Measurements from ENCODE around the gene PRPF40B. TPM values are rescaled to one million over a fixed set of nuclear protein-coding genes. Genes with fewer than 3 reads are reported as not detected.

PRPF40B gene
- total and polyA plus RNA-seq, 2 of the 13 experiments (the other 11 are each of a cell fraction or from before 2014, with no cell fraction given) = 5.0 to 7.8 TPM

DNA sequence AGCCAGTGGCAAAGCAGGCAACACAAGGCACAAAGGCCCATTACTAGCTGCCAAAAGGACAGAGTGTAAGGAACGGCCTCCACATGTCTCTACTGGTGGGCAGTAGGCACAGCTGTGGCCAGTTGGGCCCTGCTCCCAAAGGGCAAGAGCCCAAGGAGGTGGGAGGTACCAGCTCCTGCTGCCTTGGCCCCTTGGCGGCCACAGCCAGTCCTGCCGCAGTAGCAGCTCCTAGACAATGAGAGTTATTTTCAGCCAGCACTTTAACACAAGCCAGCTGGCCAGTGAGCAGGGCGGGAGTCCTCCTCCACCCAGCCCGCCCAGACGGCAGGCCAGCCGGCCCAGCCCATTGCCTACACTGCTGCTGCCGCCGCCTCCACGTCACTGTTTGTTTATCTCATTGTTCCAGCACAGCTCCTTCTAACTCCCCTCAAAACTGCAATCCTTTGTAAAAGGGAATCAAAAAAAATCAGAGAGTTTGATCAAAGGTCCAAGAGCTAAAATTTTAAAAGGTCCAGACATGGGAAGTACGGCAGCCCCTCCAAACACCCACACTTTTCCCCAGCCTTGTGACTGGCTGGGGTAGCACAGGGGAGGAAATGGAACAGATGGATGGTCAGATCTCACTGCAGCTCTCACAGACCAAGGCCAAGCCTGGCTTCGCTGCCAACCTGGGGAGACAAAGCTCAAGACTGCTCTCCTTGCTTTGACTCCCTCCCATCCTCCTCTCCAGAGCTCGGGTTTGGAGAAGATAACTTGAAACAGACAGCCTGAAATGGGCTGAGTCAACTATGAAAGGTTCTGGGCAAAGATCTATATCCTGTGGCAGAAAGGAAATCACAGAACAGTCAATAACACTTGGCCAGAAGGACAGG is 50.3 kb downstream of the PRPF40B start (continued):
- TF ChIP-seq, protein P1, sequence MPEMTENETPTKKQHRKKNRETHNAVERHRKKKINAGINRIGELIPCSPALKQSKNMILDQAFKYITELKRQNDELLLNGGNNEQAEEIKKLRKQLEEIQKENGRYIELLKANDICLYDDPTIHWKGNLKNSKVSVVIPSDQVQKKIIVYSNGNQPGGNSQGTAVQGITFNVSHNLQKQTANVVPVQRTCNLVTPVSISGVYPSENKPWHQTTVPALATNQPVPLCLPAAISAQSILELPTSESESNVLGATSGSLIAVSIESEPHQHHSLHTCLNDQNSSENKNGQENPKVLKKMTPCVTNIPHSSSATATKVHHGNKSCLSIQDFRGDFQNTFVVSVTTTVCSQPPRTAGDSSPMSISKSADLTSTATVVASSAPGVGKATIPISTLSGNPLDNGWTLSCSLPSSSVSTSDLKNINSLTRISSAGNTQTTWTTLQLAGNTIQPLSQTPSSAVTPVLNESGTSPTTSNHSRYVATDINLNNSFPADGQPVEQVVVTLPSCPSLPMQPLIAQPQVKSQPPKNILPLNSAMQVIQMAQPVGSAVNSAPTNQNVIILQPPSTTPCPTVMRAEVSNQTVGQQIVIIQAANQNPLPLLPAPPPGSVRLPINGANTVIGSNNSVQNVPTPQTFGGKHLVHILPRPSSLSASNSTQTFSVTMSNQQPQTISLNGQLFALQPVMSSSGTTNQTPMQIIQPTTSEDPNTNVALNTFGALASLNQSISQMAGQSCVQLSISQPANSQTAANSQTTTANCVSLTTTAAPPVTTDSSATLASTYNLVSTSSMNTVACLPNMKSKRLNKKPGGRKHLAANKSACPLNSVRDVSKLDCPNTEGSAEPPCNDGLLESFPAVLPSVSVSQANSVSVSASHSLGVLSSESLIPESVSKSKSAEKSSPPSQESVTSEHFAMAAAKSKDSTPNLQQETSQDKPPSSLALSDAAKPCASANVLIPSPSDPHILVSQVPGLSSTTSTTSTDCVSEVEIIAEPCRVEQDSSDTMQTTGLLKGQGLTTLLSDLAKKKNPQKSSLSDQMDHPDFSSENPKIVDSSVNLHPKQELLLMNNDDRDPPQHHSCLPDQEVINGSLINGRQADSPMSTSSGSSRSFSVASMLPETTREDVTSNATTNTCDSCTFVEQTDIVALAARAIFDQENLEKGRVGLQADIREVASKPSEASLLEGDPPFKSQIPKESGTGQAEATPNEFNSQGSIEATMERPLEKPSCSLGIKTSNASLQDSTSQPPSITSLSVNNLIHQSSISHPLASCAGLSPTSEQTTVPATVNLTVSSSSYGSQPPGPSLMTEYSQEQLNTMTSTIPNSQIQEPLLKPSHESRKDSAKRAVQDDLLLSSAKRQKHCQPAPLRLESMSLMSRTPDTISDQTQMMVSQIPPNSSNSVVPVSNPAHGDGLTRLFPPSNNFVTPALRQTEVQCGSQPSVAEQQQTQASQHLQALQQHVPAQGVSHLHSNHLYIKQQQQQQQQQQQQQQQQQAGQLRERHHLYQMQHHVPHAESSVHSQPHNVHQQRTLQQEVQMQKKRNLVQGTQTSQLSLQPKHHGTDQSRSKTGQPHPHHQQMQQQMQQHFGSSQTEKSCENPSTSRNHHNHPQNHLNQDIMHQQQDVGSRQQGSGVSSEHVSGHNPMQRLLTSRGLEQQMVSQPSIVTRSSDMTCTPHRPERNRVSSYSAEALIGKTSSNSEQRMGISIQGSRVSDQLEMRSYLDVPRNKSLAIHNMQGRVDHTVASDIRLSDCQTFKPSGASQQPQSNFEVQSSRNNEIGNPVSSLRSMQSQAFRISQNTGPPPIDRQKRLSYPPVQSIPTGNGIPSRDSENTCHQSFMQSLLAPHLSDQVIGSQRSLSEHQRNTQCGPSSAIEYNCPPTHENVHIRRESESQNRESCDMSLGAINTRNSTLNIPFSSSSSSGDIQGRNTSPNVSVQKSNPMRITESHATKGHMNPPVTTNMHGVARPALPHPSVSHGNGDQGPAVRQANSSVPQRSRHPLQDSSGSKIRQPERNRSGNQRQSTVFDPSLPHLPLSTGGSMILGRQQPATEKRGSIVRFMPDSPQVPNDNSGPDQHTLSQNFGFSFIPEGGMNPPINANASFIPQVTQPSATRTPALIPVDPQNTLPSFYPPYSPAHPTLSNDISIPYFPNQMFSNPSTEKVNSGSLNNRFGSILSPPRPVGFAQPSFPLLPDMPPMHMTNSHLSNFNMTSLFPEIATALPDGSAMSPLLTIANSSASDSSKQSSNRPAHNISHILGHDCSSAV (CRISPR knock-in tag; IDR thresholded peaks at IDR 0.05; ENCODE audit: borderline replicate concordance) = no peak
- no peak for TF ChIP-seq ZNF180 (CRISPR knock-in tag; IDR thresholded peaks at IDR 0.05; ENCODE audit: borderline replicate concordance, low read depth)
- TF ChIP-seq MIXL1 (CRISPR knock-in tag; IDR thresholded peaks at IDR 0.05) = no peak
- 0 out of 2 replicates have a peak, but pooled peaks have one; percentile 40 for TF ChIP-seq ZNF784 (CRISPR knock-in tag; IDR thresholded peaks at IDR 0.05; ENCODE audit: borderline replicate concordance)
- TF ChIP-seq TBX2 (CRISPR knock-in tag; IDR thresholded peaks at IDR 0.05; ENCODE audit: borderline replicate concordance) = peak; percentile 41; the same call in 1 of the 2 replicates
- TF ChIP-seq ZNF761 (CRISPR knock-in tag; conservative IDR thresholded peaks at IDR 0.05) = no peak
- TF ChIP-seq TSC22D2 (CRISPR knock-in tag; IDR thresholded peaks at IDR 0.05; ENCODE audit: borderline replicate concordance) = no peak
- TF ChIP-seq, protein P2, sequence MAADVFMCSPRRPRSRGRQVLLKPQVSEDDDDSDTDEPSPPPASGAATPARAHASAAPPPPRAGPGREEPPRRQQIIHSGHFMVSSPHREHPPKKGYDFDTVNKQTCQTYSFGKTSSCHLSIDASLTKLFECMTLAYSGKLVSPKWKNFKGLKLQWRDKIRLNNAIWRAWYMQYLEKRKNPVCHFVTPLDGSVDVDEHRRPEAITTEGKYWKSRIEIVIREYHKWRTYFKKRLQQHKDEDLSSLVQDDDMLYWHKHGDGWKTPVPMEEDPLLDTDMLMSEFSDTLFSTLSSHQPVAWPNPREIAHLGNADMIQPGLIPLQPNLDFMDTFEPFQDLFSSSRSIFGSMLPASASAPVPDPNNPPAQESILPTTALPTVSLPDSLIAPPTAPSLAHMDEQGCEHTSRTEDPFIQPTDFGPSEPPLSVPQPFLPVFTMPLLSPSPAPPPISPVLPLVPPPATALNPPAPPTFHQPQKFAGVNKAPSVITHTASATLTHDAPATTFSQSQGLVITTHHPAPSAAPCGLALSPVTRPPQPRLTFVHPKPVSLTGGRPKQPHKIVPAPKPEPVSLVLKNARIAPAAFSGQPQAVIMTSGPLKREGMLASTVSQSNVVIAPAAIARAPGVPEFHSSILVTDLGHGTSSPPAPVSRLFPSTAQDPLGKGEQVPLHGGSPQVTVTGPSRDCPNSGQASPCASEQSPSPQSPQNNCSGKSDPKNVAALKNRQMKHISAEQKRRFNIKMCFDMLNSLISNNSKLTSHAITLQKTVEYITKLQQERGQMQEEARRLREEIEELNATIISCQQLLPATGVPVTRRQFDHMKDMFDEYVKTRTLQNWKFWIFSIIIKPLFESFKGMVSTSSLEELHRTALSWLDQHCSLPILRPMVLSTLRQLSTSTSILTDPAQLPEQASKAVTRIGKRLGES (CRISPR knock-in tag; IDR thresholded peaks at IDR 0.05; ENCODE audit: borderline replicate concordance) = no peak
- no peak for TF ChIP-seq ZGPAT (CRISPR knock-in tag; IDR thresholded peaks at IDR 0.05)
- TF ChIP-seq ZNF589 (CRISPR knock-in tag; conservative IDR thresholded peaks at IDR 0.05) = no peak
- TF ChIP-seq, protein P3, sequence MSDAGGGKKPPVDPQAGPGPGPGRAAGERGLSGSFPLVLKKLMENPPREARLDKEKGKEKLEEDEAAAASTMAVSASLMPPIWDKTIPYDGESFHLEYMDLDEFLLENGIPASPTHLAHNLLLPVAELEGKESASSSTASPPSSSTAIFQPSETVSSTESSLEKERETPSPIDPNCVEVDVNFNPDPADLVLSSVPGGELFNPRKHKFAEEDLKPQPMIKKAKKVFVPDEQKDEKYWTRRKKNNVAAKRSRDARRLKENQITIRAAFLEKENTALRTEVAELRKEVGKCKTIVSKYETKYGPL (CRISPR knock-in tag; IDR thresholded peaks at IDR 0.05) = no peak

All from HepG2 (cell line).